Neural cell (in vitro differentiated cells): ENCODE measurements around the gene PDCD1. TPM values are rescaled to one million over a fixed set of nuclear protein-coding genes. Genes with fewer than 3 reads are reported as not detected.

ENCODE experiments used
- H2AFZ ChIP-seq: fragments of 200-600, 300-800 bp; sonication (generic), shearing (Covaris generic); 2 replicates; pipeline ENCODE4 v1.6.0; 2014; ENCODE audit warnings: low read depth, mild to moderate bottlenecking, antibody characterized with exemption, low read length, moderate library complexity
- H3F3A ChIP-seq: fragments of 200-600 bp; shearing (Covaris generic); 2 replicates; pipeline ENCODE4 v1.6.1; 2016; ENCODE audit warnings: mild to moderate bottlenecking, moderate library complexity, mixed read lengths, antibody characterized with exemption, low read length; ENCODE audit not compliant: insufficient read depth, poor library complexity, severe bottlenecking
- H3K27ac ChIP-seq: fragments of 200-600, 300-800 bp; sonication (generic), shearing (Covaris generic); 2 replicates; pipeline ENCODE4 v1.5.1; 2014; ENCODE audit warnings: mild to moderate bottlenecking, low read length, moderate library complexity
- H3K27me3 ChIP-seq: fragments of 300-800, 200-600 bp; sonication (generic), shearing (Covaris generic); 2 replicates; pipeline ENCODE4 v1.6.0; 2014; ENCODE audit warnings: mild to moderate bottlenecking, low read depth, low read length, moderate library complexity; ENCODE audit not compliant: insufficient read depth
- H3K36me3 ChIP-seq: fragments of 300-800, 200-600 bp; sonication (generic), shearing (Covaris generic); 2 replicates; pipeline ENCODE4 v1.5.1; 2014; ENCODE audit warnings: mild to moderate bottlenecking, antibody characterized with exemption, low read length, moderate library complexity; ENCODE audit not compliant: insufficient read depth
- H3K4me2 ChIP-seq: fragments of 300-800, 200-600 bp; sonication (generic), shearing (Covaris generic); 2 replicates; pipeline ENCODE4 v1.6.0; 2014; ENCODE audit warnings: mild to moderate bottlenecking, low read length
- H3K4me3 ChIP-seq: fragments of 300-800, 200-600 bp; sonication (generic), shearing (Covaris generic); 2 replicates; pipeline ENCODE4 v1.5.1; 2014; ENCODE audit warnings: mild to moderate bottlenecking, low read length, moderate library complexity
- H3K79me2 ChIP-seq: fragments of 200-600 bp; shearing (Covaris generic); replicated peaks from 2 replicates; pipeline ENCODE4 v1.6.0; 2014; ENCODE audit warnings: mild to moderate bottlenecking, low read length, moderate library complexity; ENCODE audit not compliant: insufficient read depth
- H3K9ac ChIP-seq: fragments of 300-800, 200-600 bp; sonication (generic), shearing (Covaris generic); 2 replicates; pipeline ENCODE4 v1.6.1; 2016; ENCODE audit warnings: mild to moderate bottlenecking, low read length, mixed read lengths
- H3K9me2 ChIP-seq: fragments of 200-600 bp; shearing (Covaris generic); 2 replicates; pipeline ENCODE4 v1.6.1; 2016; ENCODE audit warnings: mild to moderate bottlenecking, low read length, mixed read lengths; ENCODE audit not compliant: insufficient read depth
- H3K9me3 ChIP-seq: fragments of 200-600, 300-800 bp; sonication (generic), shearing (Covaris generic); 2 replicates; pipeline ENCODE4 v1.6.1; 2016; ENCODE audit warnings: mild to moderate bottlenecking, mixed run types, low read length, moderate library complexity, mixed read lengths
- H4K20me1 ChIP-seq: fragments of 200-600 bp; shearing (Covaris generic); 2 replicates; pipeline ENCODE4 v1.6.1; 2016; ENCODE audit warnings: mild to moderate bottlenecking, mixed run types; ENCODE audit not compliant: insufficient read depth
- CTCF ChIP-seq: fragments of 450-650 bp; IDR thresholded peaks from 2 replicates; pipeline ENCODE4 v1.5.1; 2014; ENCODE audit warnings: antibody characterized with exemption, mild to moderate bottlenecking, moderate library complexity; ENCODE audit not compliant: poor library complexity, severe bottlenecking
- EP300 ChIP-seq: fragments of 450-650 bp; conservative IDR thresholded peaks from 2 replicates; pipeline ENCODE4 v1.6.1; 2014; ENCODE audit warnings: antibody characterized with exemption, mild to moderate bottlenecking, moderate library complexity; ENCODE audit not compliant: poor library complexity, severe bottlenecking
- EZH2 ChIP-seq: fragments of 200-600, 300-800 bp; shearing (Covaris generic), sonication (generic); IDR thresholded peaks from 2 replicates; pipeline ENCODE4 v1.6.1; 2014; ENCODE audit warnings: antibody characterized with exemption, low read length, borderline replicate concordance, mild to moderate bottlenecking; ENCODE audit not compliant: insufficient read depth, poor library complexity, severe bottlenecking
- MXI1 ChIP-seq: fragments of 450-650 bp; conservative IDR thresholded peaks from 2 replicates; pipeline ENCODE4 v1.6.1; 2014; ENCODE audit warnings: antibody characterized with exemption, mild to moderate bottlenecking; ENCODE audit not compliant: poor library complexity, severe bottlenecking
- POLR2AphosphoS5 ChIP-seq: IDR thresholded peaks from 2 replicates; pipeline ENCODE4 v1.6.1; 2012
- REST ChIP-seq: IDR thresholded peaks from 2 replicates; pipeline ENCODE4 v1.6.1; 2012; ENCODE audit warnings: borderline replicate concordance
- SMC3 ChIP-seq: fragments of 450-650 bp; conservative IDR thresholded peaks from 2 replicates; pipeline ENCODE4 v1.6.1; 2014; ENCODE audit warnings: antibody characterized with exemption, mild to moderate bottlenecking, moderate library complexity; ENCODE audit not compliant: poor library complexity
- TAF1 ChIP-seq: IDR thresholded peaks from 2 replicates; pipeline ENCODE4 v1.6.1; 2012; ENCODE audit warnings: low read depth
- polyA plus RNA-seq: library from polyadenylated mRNA; depleted of rRNA; stranded (reverse); fragments of >200 nt; gene quantifications from 2 replicates; pipeline ENCODE4 v1.2.3, GENCODE V29; 2014

Gene PDCD1
- polyA plus RNA-seq, 1 donor from 2014 or later, result not detected

- TF ChIP-seq MXI1 (no peak), REST (no peak), EP300 (no peak), CTCF (no peak), POLR2AphosphoS5 (no peak), TAF1 (no peak), SMC3 (no peak), EZH2 (no peak)
- H4K20me1 ChIP-seq, result no peaks in the 10 kb centered on the region
- no peaks in the 10 kb centered on the region for H3F3A ChIP-seq
- H3K79me2 ChIP-seq, result no peaks in the 10 kb centered on the region
- H3K9me3 ChIP-seq, result no peaks in the 10 kb centered on the region
- no peak overlapping the region for H3K27ac ChIP-seq
- no peaks in the 10 kb centered on the region for H3K27me3 ChIP-seq
- H3K4me2 ChIP-seq, result no peak overlapping the region
- H3K9me2 ChIP-seq, result no peaks in the 10 kb centered on the region
- H3K36me3 ChIP-seq, result no peaks in the 10 kb centered on the region
- H3K9ac ChIP-seq, result no peak overlapping the region
- H3K4me3 ChIP-seq, result no peak overlapping the region
- no peak overlapping the region for H2AFZ ChIP-seq
Measured at GRCh38 chr2:241897231-241897916, 38.7 kb upstream of the PDCD1 start.

- H3K4me2 ChIP-seq, result no peak overlapping the region
- no peak overlapping the region for H3K4me3 ChIP-seq
- no peak overlapping the region for H2AFZ ChIP-seq
- H3F3A ChIP-seq, result no peaks in the 10 kb centered on the region
- no peaks in the 10 kb centered on the region for H3K9me2 ChIP-seq
- H3K9ac ChIP-seq, result no peak overlapping the region
- H3K36me3 ChIP-seq, result no peaks in the 10 kb centered on the region
- H3K9me3 ChIP-seq, result no peaks in the 10 kb centered on the region
- no peak overlapping the region for H3K27ac ChIP-seq
- TF ChIP-seq SMC3, result no peak
- TF ChIP-seq EZH2, result no peak
- TF ChIP-seq EP300, result no peak
- TF ChIP-seq MXI1, result no peak
- TF ChIP-seq POLR2AphosphoS5, result no peak
- no peak for TF ChIP-seq CTCF
- no peaks in the 10 kb centered on the region for H3K27me3 ChIP-seq
- H3K79me2 ChIP-seq, result no peaks in the 10 kb centered on the region
- H4K20me1 ChIP-seq, result no peaks in the 10 kb centered on the region
Measured at GRCh38 chr2:241896746-241897201, 38.1 kb upstream of the PDCD1 start.
